ENCODE data around the gene PIGX.
A peak's percentile ranks its signal among the peaks of the same experiment; 100 is the strongest.

Gene PIGX

DNA sequence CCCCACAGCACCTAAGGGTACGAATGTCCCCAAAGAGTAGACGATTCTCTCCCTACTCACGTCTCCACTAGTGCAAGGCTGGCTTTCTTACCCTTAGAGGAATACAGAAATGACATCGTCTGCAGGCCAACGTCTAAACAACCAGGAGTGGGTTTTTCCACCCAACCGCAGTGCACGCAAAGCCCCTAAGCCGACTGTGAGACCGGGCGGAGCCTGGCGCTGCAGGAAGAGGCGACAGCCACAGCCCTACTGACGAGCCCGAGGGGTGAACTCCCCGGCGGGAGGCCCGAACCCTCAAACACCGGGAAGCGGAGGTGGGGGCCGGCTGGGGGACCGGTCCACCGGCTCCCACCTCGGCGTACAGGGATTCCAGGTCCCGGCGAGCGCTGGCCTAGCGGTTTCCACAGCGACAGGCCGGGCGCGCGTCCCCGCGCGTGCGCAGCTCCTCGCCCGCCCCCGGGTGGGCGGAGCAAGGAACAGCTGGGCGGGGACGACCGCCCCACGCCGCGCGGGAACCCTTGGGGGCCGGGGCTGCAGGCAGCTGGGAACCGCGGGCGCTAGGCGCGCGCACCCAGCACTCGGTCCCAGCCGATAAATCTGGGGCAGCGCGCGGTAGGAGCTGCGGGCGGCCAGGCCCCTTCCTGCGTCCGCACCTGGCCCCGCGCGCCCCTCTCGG lies at the start of gene PIGX, which contains the start of gene CEP19:
Gene PIGX (plus strand): TSS at position 540 of the 676 bp plus-strand sequence.
Gene CEP19 (minus strand): TSS at position 413 of the 676 bp plus-strand sequence. CDS start 3,593 bp downstream, outside the sequence.
- DNase-seq, result peak; percentile 90

DNA sequence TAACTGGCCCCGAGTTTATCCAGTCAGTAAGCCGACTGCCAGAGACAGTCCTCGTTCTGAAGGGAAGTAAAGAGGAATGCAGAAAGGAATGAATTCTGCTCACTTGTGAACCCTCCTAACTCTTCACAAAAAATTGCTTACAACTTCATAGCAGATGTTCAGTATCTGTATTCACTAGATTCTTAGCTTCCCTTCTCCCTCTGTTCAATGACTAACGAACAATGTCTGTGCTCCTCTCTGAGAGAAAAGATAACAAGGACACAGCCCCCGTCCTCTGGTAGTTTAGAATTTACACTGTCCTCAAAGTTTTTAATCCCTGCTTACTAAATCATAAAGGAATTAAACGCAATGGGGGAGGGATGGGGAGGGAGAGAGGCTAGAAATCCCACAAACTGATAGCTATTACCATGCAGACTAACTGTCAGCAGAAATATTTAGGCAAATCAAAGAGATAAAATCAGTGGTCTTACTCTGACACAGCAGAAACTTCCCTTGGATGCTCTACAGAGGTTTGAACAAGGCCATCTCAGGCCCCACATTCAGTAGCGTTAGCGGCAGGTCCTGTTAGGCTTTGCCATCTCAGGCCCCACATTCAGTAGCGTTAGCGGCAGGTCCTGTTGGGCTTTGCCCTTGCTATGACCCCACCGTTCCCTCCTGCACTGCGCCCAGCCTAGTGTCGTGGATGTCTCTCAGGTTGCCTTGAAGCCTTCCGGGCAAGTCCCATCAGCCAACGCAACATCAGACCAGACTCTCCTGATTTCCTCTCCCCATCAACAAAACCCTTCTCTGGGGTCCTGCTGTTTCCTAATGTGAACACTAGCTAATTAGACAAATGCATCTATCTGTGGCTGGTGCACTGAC lies 49.2 kb upstream of the PIGX start:
- DNase-seq, result no peak

- DNase-seq, result no peak
Observed at GRCh38 chr3:196666001-196666867, 45.9 kb upstream of the PIGX start.

GRCh38 chr3:196667056-196667825 lies 44.9 kb upstream of the PIGX start:
- DNase-seq, result no peak

DNA sequence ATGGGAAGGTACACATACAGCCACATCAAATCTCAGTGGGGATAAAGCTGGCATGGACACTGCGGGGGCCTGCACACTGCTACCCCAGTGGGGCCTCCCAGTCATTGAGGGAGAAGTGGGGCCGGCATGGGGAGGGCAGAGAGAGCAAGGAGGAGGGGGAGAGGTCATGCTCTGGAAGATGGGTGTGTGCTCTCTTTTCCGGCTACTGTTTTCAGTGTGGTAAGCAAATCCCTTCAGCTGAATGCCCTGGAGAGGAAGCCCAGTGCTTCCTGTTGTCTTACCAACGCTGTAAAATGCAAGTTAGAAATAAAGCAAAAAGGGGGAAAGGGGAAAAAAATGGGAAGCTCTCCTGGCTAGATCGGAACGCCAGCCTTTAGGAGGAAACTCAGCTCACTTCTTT lies 41.8 kb upstream of the PIGX start:
- peak; percentile 19 for DNase-seq

- no peak for DNase-seq
Observed at GRCh38 chr3:196673632-196674031, 38.5 kb upstream of the PIGX start.

- DNase-seq, result no peak
Observed at GRCh38 chr3:196677353-196677752, 34.8 kb upstream of the PIGX start.

GRCh38 chr3:196677931-196678330 lies 34.2 kb upstream of the PIGX start:
- no peak for DNase-seq

GRCh38 chr3:196684548-196685407 lies 27.4 kb upstream of the PIGX start:
- peak; percentile 75 for DNase-seq

DNA sequence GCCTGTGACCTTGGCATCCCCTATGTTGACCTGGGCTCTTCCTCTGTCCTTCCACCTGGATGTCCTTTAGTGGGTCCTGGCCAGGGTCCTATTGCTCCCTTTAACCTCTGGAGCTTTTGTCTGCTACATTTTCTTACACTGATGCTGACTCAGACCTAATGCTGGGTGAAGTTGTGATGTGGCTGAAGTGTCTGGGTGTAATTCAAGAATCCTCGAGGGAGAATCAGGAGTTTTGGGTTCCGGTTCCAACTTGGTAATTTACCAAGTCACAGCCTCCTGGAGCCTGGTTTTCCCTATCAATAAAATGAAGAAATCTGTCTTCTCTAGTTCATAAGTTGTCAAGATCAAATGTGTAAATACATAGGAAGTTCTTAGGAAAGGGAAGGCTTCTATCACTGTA lies 25.7 kb upstream of the PIGX start:
- no peak for DNase-seq

- DNase-seq, result no peak
Observed at GRCh38 chr3:196688349-196688748, 23.8 kb upstream of the PIGX start.

- no peak for DNase-seq
Observed at GRCh38 chr3:196689941-196690660, 22.1 kb upstream of the PIGX start.

DNA sequence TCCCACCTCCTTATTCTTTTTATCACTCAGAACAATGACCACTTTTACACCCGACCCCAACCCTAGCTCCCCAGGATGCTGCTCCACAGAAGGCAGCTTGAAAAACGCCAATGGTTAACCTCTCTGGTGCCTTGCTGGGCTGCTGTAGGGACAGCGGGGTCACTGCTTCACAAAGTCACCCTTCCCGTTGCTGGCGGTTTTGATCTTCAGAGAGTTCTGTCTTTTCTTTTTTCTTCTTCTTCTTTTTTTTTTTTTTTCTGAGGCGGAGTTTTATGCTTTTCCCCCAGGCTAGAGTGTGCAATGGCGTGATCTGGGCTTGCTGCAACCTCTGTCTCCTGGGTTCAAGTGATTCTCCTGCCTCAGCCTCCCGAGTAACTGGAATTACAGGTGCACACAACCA lies 20.8 kb upstream of the PIGX start:
- no peak for DNase-seq

GRCh38 chr3:196694202-196694638 lies 18.0 kb upstream of the PIGX start:
- DNase-seq, result peak; percentile 20

DNA sequence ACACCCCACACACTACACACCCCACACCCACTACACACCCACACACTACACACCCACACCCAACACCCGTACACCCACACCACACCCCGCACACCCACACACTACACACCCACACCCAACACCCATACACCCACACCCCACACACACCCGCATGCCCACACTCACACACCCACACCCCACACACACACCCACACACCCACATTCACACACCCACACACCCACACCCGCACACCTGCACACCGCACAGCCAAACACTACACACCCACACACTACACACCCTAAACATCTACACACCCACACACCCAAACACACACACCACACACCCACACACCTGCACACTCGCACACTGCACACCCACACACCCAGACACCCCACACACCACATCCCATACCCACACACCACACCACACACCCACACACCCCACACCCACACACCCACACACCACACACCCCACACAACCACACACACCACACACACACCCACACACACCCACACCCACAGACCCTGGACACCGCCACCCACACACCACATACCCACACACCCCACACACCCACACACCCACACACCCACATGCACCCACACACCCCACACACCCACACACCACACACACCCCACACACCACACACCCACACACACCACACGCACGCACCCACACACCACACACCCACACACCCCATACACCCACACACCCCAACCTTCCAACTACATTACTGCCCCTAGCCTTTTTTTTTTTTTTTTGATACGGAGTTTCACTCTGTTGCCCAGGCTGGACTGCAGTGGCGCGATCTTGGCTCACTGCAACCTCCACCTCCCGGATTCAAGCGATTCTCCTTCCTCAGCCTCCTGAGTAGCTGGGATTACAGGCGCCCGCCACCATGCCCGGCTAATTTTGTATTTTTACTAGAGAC lies 17.0 kb upstream of the PIGX start:
- no peak for DNase-seq

- no peak for DNase-seq
Observed at GRCh38 chr3:196695849-196696226, 16.3 kb upstream of the PIGX start.

- no peak for DNase-seq
Observed at GRCh38 chr3:196697270-196697669, 14.9 kb upstream of the PIGX start.

GRCh38 chr3:196699749-196700148 lies 12.4 kb upstream of the PIGX start:
- no peak for DNase-seq

GRCh38 chr3:196700801-196701200 lies 11.4 kb upstream of the PIGX start:
- no peak for DNase-seq

All from CD4-positive, alpha-beta T cell treated with Interleukin-6 for 4 hours (primary cell).